ENCODE results near the gene SLC2A6.

The SLC2A6 gene

GRCh38 chr9:133515615-133516255 lies 36.8 kb upstream of the SLC2A6 start:
- no peak for DNase-seq

DNA sequence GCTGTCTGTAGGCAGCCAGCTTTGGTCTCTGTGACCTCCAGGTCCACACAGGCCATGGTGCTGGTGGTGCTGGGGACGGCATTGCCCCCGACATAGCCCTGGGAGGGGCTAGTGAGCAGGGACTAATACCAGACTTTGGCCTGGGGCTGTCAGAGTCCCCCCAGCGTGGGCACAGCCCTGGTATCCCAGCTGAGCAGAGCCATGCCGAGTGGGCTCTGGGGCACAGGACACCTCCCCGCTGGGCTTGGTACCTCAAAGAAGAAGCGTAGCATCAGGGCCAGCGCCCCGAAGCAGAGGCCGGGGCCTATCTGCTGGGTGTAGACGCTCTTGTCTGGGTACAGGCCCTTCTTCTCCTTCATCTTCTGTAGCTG lies 36.3 kb upstream of the SLC2A6 start:
- DNase-seq: no peak

- DNase-seq: no peak
These were observed 35.8 kb upstream of the SLC2A6 start for GRCh38 chr9:133514460-133515239.

DNA sequence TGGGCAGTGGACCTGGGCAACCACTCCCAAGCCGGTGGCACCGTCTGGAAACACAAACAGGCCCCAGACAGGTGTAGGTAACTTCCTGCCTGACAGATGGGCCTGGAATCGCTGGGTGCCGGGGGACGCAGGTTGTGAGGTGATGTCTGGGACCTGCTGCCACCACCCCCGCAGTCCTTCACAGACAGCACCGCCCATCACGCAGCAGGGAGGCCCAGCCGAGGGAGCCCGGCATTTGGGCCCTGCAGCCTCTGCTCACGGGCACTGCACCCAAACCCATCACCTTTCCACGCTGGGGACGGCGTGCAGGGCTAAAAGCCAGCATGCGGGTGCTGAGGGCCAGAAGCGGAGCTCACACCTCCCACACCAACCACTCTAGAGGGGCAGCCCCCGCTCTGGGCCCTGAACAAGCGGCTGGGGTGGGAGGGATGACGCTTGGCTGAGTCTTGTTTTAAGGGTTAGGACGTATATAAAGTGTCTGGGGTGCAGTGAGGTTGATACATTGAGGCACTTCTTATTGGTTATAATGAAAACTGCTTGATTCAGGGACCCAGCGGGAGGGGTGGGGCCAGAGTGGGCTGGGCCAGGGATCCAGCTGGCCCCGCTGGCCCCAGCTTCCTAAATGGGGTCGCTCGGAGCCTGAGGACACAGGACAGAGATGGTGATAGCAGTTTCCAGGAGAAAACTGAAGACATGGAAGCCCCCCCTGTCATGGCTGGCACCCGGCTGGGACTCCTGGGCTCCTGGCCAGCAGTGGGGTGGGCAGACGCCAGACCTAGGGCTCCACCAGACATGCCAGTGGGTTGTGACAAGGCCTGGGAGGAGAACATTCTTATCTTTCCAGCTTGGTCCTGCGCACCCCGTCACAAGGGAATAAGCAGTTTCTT lies 34.6 kb upstream of the SLC2A6 start:
- no peak for DNase-seq

DNA sequence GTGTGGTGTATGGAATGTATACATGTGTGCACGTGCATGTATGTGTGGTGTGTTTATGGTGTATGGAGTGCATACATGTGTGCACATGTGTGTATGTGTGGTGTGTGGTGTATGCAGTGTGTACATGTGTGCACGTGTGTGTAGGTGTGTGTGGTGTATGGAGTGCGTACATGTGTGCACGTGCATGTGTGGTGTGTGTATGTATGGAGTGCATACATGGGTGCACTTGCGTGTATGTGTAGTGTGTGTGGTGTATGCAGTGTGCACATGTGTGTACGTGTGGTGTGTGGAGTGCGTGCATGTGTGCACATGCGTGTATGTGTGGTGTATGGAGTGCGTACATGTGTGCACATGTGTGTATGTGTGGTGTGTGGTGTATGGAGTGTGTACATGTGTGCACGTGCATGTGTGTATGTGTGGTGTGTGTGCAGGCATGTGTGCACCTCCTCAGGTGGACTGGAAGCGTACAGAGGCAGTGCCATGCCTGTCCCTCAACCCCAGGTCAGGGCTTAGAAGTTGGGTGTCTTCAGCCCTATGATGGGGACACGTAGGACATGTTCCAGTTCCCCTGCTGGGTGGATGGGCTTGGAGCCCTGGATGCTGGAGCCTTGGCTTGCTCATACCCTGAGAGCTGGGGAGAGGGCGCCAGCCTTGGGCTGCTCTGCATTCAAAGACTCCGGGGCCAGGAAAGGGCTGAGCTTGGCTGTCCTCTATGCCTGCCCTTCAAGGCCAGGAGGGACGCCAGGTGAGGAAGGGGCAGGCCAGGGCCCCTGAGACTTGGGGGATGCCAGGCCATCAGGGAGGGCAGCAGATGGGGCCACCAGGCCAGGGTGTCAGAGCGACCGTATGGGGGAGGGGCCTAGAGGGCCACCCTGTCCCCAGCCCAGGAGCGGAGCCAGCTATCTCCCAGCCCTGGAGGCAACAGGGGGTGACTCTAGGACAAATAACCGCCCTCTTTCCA lies 33.6 kb upstream of the SLC2A6 start:
- no peak for DNase-seq

DNA sequence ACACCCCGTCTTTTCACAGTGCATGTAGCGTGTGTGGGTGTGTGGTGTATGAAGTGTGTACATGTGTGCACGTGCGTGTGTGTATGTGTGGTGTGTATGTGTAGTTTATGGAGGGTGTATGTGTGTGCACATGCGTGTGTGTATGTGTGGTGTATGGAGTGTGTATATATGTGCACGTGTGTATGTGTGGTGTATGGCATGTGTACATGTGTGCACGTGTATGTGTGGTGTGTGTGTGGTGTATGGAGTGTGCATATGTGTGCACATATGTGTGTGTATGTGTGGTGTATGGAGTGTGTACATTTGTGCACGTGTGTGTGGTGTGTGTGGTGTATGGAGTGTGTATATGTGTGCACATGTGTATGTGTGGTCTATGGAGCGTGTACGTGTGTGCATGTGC lies 32.7 kb upstream of the SLC2A6 start:
- DNase-seq: no peak

DNA sequence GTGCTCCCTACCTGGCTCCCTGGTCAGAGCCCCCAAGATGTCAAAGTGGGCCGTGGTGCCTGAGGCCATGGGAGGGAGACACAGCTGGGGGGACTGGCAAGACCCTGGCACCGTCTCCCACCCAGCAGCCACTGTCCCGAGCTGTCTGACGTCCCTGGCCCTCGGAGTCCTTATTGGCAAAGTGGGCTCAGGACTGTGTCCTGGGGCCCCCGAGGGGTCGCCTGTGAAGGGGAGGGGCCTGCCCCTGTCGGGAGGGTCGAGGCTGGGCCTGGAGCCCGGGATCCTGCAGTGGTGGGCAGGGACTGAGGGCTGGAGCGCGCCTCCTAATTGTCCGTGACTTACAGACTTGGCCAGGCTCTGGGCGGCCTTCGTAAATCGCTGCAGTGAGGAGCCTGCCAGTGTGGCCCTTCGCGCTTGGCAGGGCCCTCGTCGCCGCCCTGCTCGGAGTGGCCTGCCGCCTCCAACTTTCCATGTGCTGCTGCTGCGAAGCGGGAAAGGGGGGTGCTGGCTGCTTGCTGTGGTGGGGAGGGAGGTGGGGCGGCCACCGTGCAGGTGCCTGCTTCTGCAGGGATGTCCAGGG lies 32.1 kb upstream of the SLC2A6 start:
- no peak for DNase-seq

- DNase-seq: no peak
These were observed 30.5 kb upstream of the SLC2A6 start for GRCh38 chr9:133509179-133510083.

GRCh38 chr9:133508046-133508445 lies 29.1 kb upstream of the SLC2A6 start:
- DNase-seq: no peak

DNA sequence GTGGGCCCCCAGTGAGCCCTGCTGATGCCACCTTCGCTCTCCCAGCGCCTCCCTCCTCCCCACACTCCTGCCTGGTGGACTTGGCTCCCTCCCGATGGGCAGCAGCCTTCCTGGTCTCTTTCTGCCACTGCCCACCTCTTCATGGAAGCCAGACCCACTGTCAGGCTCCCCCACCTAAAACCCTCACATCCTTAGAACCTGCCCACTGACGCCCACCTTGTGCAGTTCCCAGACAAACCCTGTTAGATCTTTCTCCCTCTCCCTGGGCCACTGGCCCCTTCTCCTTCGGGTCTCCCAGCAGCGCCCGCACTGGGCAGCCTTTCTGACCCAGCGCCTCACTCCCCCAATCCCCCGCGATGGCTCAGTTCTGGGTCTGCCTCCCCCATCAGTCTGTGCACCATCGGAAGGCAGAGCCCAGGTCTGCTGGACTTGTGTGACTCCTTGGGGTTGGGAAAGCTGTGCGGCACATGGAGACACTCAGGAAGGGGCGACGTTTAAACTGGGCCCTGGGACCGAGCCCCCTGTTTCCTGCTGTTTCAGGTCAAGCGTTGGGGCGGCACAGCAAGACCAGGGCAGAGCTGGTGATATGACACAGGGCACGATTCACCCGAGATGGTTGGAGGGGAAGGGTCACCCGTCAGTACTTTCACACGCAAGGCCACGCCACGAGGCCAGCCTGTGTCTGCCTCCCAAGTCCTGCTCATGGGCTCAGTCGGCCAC lies 28.5 kb upstream of the SLC2A6 start:
- DNase-seq: no peak

DNA sequence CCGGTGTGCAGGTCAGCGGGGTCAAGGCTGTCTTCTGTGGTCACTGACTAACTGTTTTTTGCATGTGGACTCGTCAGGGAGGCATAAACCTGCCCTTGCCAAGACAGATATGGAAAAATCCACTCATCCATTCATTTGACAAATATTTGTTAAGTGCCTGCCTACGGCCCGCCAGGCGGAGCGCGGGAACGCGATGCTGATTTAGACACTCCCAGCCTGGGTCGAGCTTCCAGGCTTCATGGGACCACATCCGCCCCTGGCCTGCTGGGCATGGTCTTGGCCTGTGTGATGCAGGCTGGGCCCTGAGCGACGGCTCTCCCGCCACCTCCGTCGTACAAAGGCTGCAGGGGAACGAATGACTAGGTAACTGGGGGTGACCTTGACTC lies 27.7 kb upstream of the SLC2A6 start:
- DNase-seq: no peak

DNA sequence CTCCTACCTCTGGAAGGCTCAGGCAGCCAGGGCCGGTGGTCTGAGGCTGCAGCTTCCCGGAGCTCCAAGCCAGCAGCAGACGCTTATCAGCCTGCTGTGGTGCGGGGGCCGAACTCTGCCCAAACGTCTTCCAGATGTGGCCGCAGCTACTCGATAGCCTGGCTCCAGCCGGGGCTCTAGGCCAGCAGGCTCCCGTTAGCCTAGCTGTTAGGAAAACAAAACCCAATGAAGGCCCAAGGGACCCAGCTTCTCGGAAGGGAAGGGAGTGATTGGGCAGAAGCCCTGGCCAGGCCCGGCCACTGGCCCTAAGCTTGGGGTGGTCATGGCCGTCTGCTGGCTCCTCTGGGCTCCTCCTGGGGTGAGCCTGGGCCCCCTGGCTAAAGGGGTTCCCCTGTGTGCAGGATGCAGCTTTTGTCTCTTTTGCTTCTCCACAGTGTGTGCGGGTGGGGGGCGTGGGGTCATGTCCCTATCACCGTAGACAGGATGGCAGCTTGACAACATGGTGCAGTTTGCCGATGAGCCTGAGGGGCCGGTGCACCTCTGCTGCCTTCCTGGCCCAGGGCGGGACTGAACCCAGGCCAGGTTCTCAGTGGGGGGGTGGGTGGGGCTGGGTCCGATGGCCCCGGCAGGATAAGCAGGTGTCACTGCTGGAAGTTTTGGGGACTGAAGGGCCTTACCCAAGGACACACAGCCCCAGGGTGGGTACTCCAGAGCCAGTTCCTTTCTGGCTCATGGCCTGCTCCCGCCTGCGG lies 27.2 kb upstream of the SLC2A6 start:
- no peak for DNase-seq

DNA sequence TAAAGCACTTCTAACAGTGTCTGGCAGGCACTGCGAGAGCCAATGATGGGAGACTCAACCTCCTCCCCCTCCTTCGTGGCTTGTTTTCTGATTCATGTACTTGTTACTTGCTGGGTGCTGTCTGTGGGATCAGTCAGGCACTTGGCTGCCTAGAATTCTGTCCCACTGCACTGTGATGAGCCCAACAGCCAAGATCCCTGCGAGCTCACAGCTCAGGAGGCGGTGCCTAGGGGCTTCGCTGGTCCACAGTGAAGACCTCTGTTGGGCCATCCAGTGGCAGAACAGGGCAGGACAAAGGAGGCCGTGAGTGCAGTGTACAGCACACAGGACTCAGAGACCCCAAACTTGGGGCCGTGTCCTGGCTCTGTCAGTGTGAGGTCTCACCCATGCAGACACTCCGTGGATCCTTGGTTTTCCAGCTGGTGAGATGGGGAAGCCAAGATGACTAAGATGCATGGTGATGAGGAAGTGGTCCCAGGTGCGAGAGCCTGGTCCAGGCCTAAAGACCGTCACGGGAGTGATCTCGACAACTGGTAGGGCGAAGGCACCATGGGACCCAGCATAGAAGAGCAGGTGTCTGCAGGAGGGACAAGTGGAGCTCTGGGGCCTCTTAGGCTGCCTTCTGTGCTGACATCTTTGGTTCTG lies 26.4 kb upstream of the SLC2A6 start:
- DNase-seq: no peak

GRCh38 chr9:133502112-133502511 lies 23.2 kb upstream of the SLC2A6 start:
- no peak for DNase-seq

DNA sequence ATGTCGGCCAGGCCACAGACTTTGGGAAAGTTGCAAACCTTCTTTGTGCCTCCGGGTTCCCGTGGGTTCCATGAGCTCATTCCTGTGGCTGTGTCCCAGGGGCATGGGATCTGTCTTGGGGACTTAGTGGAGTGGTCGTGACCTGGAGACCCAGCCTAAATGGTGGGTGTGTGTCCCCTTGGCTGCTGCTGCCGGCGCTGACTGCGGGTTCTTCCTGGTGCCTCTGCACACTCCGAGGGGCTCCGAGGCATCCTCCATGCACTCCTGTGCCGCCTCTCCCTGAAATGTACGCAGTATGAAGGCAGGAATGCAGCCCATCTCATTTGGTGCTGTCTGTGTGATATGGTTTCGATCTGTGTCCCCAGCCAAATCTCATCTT lies 21.0 kb upstream of the SLC2A6 start:
- DNase-seq: no peak

DNA sequence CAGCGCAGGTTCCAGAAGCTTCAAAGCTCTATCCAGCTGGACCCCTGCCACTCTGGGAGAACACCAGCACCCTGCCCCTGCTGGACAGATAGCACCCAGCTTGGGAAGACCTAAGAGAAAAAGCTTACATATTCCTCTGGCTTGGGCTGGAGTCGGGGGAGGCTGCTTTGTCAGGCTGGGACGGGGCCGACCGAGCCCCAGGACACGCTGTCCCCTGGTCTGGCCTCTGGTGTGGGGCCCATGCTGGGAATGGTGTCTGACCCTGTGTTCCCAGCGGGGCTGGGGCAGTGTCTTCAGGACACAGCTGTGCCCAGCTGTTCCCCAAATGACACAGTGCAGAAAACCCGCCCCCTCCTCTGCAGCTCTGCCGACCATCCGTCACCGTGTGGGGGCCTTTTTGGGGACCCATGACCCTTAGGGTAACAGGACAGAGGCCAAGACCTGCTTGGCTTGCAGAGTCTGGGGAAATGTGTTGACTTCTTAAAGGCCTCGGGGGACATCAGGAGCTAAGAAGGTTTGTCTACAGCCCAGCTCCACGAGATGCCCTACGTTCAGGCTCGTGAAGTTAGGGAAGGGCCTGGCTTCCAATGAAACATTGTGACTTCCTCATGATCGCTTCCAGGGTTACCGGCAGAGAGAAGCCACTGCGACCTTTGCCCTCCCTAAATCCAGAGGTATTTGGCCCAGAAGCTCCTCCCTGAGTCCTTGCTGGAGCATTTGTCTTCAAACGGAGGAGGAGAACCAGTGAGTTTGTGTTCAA lies 20.4 kb upstream of the SLC2A6 start:
- no peak for DNase-seq

DNA sequence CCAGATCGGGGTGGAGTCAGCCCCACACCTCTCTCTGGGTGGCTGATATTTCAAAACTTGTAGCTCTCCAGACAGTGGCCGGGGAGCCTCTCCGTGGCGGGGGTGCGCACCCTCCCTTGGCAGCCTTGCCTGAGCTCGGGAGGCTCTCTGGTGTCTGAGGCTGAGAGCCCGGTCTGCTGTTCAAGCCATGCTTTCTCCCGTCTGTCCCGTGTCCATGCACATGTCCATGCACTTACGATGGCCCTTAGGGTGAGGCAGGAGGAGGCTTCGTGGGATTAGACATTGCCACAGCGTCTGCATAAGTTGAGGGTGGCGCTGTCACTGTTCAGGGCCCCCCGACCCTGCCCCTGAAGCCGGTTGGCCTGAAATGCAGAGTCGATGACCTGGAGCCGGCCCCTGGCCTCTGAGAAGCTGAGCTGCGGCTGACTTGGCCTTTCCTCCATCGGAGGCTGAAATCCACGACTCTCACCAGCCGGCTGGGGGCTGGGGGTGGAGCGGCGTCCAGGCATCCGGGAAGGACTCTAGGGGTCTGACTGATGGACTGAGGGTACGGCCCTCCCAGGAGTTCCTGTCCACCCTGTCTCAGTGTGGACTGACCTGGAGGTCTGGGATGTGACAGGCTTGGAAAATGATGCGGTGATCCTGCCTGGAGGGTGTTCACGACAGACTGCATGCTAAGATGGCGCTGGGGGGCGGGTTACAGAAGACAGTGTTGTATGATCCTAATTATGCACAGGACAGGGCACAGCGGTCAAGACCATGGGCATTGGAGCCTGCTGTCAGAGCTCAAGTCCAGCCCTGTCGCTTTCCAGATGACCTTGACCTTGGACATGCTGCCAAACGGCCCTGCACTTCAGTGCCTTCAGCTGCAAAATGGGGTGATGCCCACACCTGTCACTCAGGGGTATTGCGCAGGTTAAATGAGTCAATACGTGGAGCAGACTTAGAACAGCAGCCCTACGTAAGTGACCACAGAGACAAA lies 18.3 kb upstream of the SLC2A6 start:
- no peak for DNase-seq
